GM12875 (cell line): Measurements from ENCODE around the gene TBR1.

Source experiments
- H3K4me3 ChIP-seq: one replicate; pipeline ENCODE4 v1.5.1; 2011; ENCODE audit warnings: low read depth, low read length, control low read depth
- TF ChIP-seq, protein P1 (sequence below): IDR thresholded peaks from 2 replicates; pipeline ENCODE4 v1.5.1; 2011; ENCODE audit warnings: low read depth, mild to moderate bottlenecking, control low read depth, inconsistent platforms, low read length, moderate library complexity, borderline replicate concordance; ENCODE audit not compliant: insufficient read depth

TBR1 gene

DNA sequence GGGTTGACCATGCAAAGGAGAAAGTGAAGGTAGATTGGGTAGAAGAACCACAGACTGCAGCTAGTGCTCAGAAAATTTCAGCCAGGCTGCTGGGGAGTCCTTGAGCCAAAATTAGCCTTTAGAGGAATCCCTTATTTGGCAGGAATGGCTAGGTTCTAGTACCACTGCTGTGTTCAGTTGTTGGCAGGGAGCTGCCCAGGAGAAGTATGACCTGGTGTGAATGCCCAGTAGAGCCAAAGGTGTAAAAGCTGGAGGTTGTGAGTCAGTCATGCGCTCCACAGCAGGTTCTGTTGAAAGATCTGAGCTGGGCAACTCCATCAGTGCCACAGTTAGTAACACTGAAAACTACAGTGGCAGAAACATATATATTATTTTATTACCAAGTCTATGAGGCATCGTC, 36.4 kb upstream of the TBR1 start:
- TF ChIP-seq, protein P1, sequence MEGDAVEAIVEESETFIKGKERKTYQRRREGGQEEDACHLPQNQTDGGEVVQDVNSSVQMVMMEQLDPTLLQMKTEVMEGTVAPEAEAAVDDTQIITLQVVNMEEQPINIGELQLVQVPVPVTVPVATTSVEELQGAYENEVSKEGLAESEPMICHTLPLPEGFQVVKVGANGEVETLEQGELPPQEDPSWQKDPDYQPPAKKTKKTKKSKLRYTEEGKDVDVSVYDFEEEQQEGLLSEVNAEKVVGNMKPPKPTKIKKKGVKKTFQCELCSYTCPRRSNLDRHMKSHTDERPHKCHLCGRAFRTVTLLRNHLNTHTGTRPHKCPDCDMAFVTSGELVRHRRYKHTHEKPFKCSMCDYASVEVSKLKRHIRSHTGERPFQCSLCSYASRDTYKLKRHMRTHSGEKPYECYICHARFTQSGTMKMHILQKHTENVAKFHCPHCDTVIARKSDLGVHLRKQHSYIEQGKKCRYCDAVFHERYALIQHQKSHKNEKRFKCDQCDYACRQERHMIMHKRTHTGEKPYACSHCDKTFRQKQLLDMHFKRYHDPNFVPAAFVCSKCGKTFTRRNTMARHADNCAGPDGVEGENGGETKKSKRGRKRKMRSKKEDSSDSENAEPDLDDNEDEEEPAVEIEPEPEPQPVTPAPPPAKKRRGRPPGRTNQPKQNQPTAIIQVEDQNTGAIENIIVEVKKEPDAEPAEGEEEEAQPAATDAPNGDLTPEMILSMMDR, result no peak
- H3K4me3 ChIP-seq, result no peak overlapping the region

DNA sequence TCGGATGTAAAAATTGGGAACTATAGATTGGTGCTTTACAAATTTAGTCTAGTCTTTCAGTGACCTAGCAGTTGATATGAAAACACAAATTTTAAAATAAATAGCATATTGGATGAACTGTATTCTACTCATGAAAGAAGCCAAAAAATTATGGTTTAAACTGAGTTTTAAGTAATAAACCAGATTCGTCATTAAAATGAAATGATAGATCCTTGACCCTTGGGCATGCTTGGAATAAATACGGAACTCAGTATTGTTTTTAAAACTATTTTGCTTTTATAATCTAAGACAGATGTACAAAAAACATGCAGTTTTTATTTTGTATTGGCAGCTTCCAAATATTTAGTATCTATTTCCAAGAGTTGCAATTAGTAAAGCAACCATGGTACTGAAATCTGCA, 34.6 kb upstream of the TBR1 start:
- no peak overlapping the region for H3K4me3 ChIP-seq
- TF ChIP-seq, protein P1, result no peak

DNA sequence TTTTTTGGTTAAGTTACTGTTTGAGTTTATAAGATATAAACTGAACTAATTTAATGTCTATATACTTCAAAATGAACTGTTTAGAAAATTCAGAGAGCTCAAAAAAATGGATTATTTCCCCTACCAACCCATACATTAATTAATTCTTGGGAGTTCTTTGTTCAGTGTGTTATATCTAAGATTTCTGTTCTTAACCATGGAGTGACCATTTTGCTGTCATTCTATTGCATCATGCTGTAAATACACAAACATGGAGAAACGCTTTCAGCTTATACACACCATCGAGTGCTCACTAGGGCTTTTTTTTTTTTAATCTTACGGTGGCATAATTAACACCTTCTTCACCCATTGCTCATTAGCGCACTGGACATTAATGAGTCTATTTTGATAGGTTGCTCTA, 33.4 kb upstream of the TBR1 start:
- TF ChIP-seq, protein P1, result no peak
- no peak overlapping the region for H3K4me3 ChIP-seq

DNA sequence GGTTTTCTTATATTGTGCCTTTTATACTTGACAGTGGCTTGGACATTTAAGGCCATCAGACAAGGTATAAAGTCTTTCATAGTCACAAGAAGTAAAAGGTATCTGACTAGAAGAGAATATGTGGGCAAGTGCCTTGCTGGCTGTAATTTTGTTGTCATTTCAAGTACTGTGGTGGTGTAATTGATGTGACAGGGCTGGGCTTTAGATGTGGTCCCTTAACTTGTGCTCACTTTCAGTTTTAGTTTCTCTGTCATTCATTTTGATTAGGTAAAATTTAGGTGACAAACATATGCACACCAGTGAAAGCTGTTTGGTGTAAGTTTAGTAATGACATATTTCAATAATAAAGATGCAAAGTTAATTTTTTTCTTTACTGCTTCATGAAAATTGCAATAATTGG, 31.2 kb upstream of the TBR1 start:
- H3K4me3 ChIP-seq, result no peak overlapping the region
- TF ChIP-seq, protein P1, result no peak

DNA sequence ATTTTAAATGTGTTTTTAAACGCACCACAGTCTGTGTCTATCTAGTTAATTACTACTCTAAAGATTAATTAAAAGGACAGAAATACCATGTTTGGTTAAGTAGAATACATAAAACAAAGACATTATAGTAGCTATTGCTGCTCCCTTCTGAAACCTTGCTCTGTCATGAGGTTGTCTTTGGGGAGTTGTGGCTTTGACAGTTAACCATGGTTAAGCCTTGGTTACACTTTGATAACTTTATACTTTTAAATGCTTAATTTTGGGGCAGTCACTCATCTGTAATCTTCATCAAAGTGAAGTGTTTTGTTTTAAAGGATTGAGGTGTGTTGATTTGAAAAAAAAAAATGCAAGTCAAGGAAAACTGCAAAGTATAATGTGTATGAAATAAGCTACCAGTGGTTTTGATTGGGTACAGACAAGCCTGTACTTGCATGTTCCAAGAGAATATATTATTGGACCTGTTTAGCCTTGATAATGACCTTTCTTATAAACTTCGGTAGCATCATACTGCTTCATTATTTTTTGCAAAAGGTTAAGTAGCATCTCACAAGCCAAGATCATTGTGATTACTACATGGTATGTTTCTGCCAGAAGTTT, 29.8 kb upstream of the TBR1 start:
- no peak overlapping the region for H3K4me3 ChIP-seq
- TF ChIP-seq, protein P1, result no peak

DNA sequence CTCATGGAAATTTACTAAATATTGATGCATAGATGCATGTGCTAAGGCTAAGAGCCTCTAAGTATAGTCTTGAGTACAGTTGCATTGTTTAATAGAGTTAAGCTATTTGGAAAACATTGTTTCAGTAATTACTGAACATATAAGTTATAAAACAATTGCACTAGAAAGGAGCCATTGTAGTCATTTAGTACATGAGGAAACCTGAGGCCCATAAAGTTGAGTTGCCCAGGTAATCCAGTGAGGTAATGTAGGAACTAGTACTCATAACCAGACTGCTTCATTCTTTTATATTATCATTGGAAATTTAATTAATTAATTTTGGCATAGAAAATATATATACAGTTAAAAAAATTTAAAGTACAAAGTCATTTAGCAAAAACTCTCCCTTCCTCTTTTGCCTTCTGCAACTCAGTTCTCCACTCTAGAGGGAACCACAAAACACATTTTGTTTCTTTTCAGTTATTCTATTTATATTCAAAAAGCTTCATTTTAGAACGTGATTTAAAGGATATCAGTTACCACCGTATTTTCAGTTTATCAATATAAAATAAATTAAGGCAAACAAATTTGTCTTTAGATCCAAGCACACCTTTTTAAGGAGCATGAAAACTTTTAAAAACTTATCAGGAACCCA, 27.8 kb upstream of the TBR1 start:
- H3K4me3 ChIP-seq, result no peak overlapping the region
- TF ChIP-seq, protein P1, result no peak

DNA sequence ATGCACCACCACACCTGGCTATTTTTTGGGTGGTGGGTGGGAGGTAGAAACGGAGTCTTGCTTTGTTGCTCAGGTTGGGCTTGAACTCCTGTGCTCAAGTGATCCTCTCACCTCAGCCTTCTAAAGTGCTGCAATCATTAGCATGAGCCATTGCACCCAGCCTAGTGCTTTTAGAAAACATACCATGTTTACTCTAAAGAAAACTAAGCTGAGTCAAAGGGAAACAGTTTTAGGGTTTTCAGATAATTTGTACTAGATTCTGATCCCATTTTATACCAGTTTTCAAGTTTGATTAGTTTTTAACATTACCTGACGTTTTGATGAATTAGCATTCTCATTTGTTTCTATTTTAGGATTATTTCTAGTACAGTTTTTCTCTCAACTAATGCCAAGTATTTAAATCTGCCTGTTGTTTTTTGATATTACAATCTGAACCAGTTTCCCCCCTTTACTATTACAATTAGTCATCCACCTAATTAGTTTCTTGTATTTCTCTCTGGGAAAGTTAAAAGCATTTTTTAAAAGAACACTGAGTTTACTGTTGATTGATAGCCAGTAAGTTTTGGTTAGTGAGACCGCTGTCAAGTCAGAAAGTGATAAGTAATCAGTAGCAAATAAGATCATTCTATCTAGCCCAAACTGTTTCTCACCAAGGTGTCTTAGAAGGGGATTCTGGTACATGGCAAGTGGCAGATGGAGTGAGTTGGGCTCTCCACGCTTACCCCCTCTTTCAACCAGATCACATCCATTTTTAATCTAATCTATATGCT, 24.2 kb upstream of the TBR1 start:
- H3K4me3 ChIP-seq, result no peak overlapping the region
- TF ChIP-seq, protein P1, result no peak
